HL-60/S4 treated with retinoic acid at 250 ng/mL for 4 days and 3 days (cell line): ENCODE results near the gene DOCK1.

Experiments used
- in situ Hi-C: fragments of 300-500 bp; cut with MboI; formaldehyde crosslinking; loops from 2 replicates; pipeline ENCODE4 v1.7.0; 2022; ENCODE audit warnings: low sequenced_read_pairs

The DOCK1 gene

DNA sequence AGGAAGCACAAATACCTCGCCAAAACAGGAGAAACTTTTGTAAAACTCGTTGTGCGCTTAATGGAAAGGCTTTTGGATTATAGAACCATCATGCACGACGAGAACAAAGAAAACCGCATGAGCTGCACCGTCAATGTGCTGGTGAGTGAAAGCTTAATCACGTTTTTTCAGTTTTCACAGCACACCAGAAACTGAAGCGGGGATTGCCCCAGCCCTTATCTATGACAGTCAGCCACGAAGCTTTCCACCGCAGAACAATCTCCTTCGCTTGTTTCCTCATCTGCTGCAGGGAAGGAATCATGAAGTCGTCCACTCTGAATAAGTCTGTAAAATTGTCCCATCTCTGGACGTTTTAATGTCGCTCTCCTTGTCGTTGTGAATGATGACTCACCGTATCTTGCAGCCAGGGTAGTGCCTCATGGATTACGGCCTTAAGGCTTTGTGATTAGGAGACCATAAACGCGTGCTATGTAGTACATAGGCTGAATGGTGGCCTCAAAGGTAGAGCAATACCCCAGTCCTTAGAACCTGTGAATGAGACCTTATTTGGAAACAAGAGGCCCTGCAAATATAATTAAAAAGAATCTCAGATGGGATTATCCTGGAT lies 468.9 kb downstream of the DOCK1 start:
- in situ Hi-C loops: no loop called here

DNA sequence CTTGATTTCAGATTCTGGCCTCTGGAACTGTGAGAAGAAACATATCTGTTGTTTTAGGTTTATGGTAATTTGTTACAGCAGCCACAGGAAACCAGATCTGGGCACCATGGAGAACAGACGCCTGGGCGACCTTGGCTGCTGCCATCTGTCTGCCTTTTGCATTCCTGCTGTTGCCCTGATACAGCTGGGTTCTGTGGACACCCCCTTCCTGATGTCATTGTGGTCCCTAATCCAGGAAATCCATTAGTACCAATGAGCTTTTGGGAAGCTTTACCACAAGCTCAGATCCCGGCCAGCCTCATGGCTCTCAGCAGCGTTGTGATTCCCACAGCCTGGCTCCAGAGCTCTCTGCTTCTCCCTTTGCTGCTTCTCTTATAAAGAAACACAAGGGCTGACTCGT lies 469.7 kb downstream of the DOCK1 start:
- in situ Hi-C loops: no loop called here

GRCh38 chr10:127375461-127375860 lies 470.2 kb downstream of the DOCK1 start:
- in situ Hi-C loops: no loop called here

- in situ Hi-C loops: no loop called here
Observed at GRCh38 chr10:127376071-127376470, 470.8 kb downstream of the DOCK1 start.

GRCh38 chr10:127378628-127379027 lies 473.4 kb downstream of the DOCK1 start:
- in situ Hi-C loops: no loop called here

DNA sequence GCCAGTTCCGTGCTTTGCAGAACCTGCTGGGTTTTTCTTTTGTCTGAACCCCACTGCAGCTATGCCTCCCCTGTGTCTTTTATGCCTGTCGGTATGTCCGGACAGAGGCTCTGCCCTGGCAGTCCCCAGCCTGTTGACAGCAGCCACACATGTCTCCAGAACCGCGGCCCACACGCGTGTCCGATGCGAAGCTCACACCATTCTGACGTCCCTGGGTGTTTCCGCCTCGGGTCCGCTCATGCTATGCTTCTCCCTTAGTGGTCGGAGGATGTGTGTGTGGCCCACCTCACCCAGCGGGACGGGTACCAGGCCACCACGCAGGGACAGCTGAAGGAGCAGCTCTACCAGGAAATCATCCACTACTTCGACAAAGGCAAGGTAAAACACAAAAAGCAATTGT lies 479.3 kb downstream of the DOCK1 start:
- in situ Hi-C loops: no loop called here

GRCh38 chr10:127385066-127385465 lies 479.8 kb downstream of the DOCK1 start:
- in situ Hi-C loops: no loop called here

DNA sequence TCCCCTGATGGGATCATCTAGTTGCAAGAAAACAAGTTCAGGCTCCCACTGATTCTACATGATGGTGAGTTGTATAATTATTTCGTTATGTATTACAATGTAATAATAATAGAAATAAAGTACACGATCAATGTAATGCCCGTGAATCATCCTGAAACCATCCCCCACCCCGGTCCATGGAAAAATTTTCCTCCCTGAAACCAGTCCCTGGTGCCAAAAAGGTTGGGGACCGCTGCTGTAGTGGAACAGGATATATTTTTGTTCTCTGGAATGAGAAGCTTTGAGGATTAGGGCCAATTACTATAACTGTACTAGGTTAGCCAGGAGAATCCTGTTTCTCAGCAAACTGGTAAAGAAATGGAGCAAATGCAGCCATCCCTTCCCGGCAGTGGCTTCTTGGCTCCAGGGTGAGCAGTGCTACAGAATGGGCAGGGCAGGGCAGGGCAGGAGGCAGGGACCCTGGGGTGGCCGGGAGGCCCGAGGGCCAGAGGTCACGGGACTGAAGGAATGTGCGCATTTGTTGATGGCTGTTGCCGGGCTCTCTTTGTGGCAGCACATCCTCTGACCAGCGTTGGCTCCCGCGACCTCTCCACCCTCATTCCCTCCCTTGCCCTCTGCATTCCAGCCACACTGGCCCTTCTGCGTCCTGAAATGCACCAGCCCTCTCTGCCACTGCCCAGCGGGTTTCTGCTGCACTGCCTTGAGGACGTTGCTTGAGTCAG lies 481.5 kb downstream of the DOCK1 start:
- in situ Hi-C loops: no loop called here

- in situ Hi-C loops: no loop called here
Observed at GRCh38 chr10:127391875-127392274, 486.6 kb downstream of the DOCK1 start.

DNA sequence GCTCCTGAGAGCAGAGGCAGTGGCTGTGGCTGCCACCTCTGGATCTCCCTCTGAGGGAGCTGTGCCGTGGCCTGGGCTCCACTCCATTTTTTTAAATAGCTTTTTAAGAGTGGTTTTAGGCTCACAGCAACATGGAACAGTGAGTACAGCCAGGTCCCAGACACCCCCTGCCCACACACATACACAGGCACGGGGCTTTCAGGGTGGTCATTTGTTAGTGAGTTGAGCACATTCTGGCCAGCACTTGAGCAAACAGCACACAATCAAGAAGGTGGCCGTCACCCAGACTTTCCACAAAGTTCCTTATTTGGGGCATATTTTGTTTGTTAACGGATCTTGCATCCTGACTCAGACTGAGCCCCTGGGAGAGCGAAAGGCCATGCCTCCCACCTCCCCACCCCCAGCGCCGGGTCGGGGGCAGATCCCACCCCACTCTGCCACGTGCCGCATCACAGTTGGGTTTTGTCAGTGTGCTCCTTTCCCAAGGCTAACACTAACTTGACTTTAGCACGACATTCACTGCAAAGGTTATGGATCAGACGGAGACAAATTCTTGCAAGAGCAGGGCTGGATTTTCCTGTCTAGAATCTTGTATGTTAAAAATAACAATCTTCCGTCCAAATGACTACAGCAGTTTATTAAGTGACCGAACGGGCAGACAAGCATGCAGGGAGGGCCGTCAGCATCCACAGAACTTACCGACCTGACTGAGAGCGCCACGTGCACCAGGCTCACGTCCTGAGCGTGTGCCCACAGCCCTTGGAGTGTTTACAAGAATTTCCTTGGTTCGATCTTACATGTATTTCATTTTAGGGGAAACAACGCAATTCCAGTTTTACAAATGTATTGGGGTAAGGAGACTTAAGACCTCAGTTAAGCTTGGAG lies 487.4 kb downstream of the DOCK1 start:
- in situ Hi-C loops: no loop called here

DNA sequence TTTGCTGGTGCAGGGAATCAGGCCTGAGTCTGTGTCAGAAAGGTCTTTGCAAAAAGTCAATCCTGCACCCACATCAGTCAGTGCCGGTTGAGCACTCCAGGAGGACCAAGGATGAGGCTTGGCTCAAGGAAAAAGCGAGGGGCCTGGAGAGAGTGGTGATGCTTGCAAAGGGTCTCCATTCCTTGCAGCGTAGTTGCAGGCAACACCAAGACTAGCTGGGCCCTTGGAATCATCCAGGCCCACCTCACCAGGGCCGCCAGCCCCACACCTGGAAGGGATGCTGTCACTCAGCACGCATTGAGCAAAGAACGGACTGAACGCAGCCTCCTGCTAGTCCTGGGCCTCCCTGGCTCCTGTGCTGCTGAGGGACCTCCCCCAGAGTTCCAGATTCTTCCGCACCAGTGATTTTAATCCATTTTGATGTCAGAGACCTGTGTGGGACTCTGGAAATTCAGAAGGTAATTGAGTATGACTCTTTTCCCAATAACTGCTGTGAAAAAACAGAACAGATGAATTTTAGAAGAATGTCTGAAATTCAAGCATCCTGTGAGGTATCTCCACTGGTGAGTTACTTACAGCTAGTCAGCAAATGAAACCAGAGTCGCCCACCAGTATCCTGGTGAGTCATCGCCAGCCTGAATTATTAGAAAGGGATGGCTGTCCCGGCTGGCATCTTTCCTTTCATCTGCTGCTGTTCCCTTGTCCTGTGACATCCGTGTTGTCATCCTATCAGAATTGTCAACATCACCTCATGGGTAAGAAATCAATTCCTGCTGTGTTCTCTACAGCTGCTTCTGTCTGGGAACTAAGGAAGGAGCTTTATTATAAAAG lies 493.1 kb downstream of the DOCK1 start:
- in situ Hi-C loops: no loop called here

- in situ Hi-C loops: no loop called here
Observed at GRCh38 chr10:127398971-127399365, 493.7 kb downstream of the DOCK1 start.

DNA sequence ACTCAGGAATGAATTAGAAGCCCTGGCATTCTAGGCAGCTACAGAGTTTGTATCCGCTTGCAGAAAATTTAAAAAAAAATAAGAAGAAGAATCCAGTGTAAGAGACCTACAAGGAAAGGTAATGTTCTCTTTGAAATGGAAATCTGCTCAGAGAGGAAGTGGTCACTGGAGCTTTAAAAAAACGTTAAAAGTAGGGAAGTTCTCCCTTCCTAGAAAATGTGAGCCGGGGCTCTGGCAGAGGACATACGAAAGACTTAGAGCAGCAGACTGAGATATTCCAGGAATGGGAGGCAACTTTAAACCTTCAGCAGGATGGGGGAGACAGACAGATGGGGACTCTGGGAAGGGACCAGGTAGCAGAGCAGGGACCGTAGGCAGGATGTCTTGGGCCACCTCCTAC lies 494.4 kb downstream of the DOCK1 start:
- in situ Hi-C loops: no loop called here

- in situ Hi-C loops: no loop called here
Observed at GRCh38 chr10:127400216-127400615, 495.0 kb downstream of the DOCK1 start.

GRCh38 chr10:127402596-127403409 lies 497.6 kb downstream of the DOCK1 start:
- in situ Hi-C loops: no loop called here

- in situ Hi-C loops: no loop called here
Observed at GRCh38 chr10:127405221-127405620, 500.0 kb downstream of the DOCK1 start.

DNA sequence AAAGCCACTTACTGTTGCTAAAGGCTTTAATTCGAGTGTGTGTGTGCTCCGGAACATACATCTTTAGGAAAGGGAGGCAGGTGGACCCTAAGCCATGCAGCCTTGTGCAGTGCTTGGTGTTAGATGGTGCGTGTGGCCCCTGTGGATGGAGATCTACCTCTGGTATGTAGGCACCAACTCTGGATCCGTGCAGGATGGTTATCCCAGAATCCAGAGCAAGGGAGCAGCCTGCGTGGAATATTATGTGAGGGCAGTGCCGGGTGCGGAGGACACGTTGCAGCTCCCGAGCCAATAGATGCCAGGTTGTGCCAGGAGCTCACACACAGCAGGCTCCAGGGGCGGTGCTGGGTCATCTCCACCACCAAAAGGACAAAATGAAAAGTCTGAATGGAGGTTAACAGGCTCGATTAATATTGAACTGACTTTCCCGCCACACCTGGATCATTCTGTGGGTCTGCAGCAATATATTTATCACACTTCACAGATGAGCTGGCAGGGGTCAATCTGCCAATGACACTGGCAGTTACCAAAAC lies 500.9 kb downstream of the DOCK1 start:
- in situ Hi-C loops: no loop called here

DNA sequence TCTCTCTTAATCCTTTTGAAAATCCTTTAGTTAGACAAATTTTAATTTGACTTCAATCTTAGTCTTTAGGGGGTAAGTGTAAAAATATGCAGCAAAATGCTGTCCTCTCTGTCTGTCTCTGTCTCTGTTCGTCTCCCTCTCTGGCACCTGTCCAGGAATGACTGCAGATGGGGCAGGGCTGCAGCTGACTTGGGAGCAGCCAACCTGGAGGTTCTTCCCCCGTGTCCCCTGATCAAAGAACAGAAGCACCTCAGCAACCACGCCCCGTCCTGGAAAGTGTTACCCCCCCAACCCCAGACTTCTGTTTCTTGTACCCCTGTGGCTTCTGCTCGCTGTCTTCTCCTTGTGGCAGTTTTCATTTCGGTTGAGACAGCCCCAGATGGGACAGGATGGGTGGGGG lies 502.3 kb downstream of the DOCK1 start:
- in situ Hi-C loops: no loop called here

- in situ Hi-C loops: no loop called here
Observed at GRCh38 chr10:127408112-127408710, 503.0 kb downstream of the DOCK1 start.
